Measurements from ENCODE around the gene TAS2R30.
"Not testable (repeated sequence)": the region's sequence is repeated elsewhere in the genome, so short reads cannot be mapped to it uniquely, and the experiment has no call there.

Gene TAS2R30

GRCh38 chr12:11114130-11114529 lies 20.3 kb downstream of the TAS2R30 start:
- DNase-seq (ENCODE audit: low spot score) = not testable (repeated sequence)

- not testable (repeated sequence) for DNase-seq (ENCODE audit: low spot score)
Observed at GRCh38 chr12:11111213-11111612, 23.2 kb downstream of the TAS2R30 start.

- no peak for DNase-seq (ENCODE audit: low spot score)
Observed at GRCh38 chr12:11108862-11109261, 25.6 kb downstream of the TAS2R30 start.

GRCh38 chr12:11107719-11108118 lies 26.7 kb downstream of the TAS2R30 start:
- no peak for DNase-seq (ENCODE audit: low spot score)

- no peak for DNase-seq (ENCODE audit: low spot score)
Observed at GRCh38 chr12:11106288-11106687, 28.2 kb downstream of the TAS2R30 start.

- DNase-seq (ENCODE audit: low spot score) = no peak
Observed at GRCh38 chr12:11105546-11105945, 28.9 kb downstream of the TAS2R30 start.

GRCh38 chr12:11094910-11095309 lies 39.5 kb downstream of the TAS2R30 start:
- DNase-seq (ENCODE audit: low spot score) = not testable (repeated sequence)

GRCh38 chr12:11092128-11092527 lies 42.3 kb downstream of the TAS2R30 start, which contains the start of gene TAS2R43:
Gene TAS2R43 (minus strand): TSS chr12:11092313. CDS start chr12:11092229, 84 bp downstream.
- DNase-seq (ENCODE audit: low spot score) = no peak

- DNase-seq (ENCODE audit: low spot score) = no peak
Observed at GRCh38 chr12:11089246-11089645, 45.2 kb downstream of the TAS2R30 start.

- no peak for DNase-seq (ENCODE audit: low spot score)
Observed at GRCh38 chr12:11085419-11085818, 49.0 kb downstream of the TAS2R30 start.

Data from GM03348 (cell line).